ENCODE measurements around the gene CLDN1. TPM values are rescaled to one million over a fixed set of nuclear protein-coding genes. Genes with fewer than 3 reads are reported as not detected.

Gene CLDN1
- total RNA-seq, 1 donor from 2014 or later, result 109 TPM

DNA sequence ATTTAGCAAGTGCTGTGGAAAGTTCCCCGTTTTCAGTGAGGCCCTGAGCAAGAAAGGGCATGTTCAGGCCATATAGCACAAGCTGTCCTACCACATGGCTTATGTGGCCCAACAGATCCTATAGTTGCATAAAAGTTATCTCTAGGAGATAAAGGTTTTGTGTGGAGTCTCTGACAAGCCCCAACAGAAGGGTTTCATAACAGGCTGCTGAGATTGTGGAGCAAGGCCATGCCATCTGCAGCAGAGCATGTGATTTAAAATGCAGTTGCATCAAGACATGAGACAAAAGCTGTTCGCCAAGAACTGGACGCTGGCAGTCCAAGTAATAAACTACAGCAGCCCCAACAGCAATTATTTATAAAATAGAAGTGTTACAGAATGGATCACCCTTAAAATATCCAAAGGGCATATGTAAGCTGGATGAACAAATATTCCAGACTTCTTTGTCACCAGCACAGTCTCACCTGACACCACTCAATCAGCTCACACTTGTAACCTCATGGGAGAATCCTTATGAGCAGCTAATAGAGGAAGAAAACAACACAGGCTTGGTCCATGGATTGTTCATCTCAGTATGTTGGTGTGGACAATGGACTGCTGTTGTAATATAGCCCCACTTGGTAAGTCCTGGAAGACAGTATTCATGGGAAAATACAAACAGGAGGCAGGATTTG lies 14.4 kb upstream of the CLDN1 start:
- peak; percentile 72 for ATAC-seq
- peak; percentile 56 for DNase-seq (ENCODE audit: low spot score)

DNA sequence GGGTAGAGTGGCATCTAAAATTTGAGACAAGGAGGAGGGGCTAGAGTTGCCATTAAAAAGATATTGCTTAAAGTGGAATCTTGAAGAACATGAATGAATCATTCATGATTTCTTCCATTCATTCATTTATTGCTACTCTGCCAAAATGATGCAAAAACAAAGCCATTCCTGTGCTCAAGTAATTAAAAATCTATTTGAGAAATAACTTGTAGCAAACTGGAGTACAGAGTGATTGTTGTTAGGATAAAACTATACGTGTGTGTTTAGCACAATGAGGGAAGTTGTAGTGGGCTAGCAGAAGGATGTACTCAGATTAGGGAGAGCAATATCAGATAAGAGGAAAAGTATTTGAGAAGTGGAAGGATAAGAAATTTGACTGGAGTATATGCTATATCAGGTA lies 11.7 kb upstream of the CLDN1 start:
- no peak for ATAC-seq

GRCh38 chr3:190330936-190331734 lies 8.9 kb upstream of the CLDN1 start:
- DNase-seq (ENCODE audit: low spot score), result no peak
- peak; percentile 86 for ATAC-seq

More for the DNA sequence above, 11.7 kb upstream of the CLDN1 start:
- no peak for DNase-seq (ENCODE audit: low spot score)

DNA sequence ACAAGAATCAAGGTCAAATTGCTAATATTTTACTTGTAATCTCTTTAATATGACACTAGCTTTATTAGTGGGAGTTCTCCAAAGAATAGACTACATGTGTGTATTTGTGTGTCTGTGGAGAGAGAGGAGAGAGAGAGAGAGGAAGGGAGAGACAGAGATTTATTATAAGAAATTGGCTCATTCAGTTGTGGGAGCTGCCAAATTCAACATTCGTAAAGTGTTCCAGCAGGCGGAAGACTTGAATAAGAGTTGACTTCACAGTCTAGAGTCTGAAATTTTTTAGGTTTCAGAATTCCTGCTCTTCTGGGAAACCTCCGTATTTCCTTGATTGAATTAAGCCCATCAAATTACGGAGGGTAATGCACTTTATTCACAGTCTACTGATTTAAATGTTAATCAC lies 4.7 kb upstream of the CLDN1 start:
- ATAC-seq (peak; percentile 8), DNase-seq (ENCODE audit: low spot score) (no peak)

GRCh38 chr3:190326361-190326760 lies 4.1 kb upstream of the CLDN1 start:
- DNase-seq (ENCODE audit: low spot score) (no peak), ATAC-seq (no peak)

DNA sequence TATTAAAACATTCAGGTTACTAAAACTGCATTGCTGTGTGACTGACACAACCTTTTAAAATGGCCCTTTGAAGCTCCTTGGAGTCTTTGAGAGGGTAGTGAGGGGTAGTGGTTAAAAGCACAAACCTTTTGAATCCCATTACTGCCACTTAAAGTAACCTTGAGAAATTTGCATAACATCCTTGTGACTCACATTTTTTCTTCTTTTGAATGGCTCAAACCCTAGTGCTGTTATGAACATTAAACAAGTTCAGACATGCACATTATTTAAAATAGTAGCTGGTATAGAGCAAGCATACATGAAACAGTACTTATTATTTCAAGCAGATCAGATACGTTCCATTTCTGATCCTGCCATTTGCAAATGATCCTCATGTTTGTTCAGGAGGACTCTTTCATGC lies 3.7 kb upstream of the CLDN1 start:
- DNase-seq (ENCODE audit: low spot score) (no peak), ATAC-seq (no peak)

DNA sequence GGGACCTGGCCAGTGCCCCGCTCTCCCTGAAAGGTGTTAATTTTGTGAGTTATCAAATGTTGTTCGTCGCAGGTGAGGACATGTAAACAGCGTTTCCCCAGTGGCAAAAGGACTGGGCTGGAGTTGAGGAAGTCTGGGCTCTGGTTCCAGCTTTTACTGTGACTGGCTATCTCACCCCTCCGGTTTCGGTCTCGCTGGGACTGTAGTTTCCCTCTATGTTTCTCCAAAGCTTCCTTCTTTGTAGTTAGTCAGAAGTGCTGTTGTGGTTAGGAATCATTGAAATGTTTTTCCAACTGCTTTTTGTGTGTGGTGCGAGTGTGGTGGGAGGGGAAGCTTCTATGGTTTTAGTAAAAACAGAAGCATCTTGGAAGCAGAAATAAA lies 990 bp upstream of the CLDN1 start:
- peak; percentile 55 for DNase-seq (ENCODE audit: low spot score)
- peak; percentile 34 for ATAC-seq

GRCh38 chr3:190322604-190323245 lies 479 bp upstream of the CLDN1 start:
- ATAC-seq, result peak; percentile 53
- DNase-seq (ENCODE audit: low spot score), result peak; percentile 61

GRCh38 chr3:190320594-190321362 lies 1.5 kb downstream of the CLDN1 start:
- DNase-seq (ENCODE audit: low spot score), result no peak
- ATAC-seq, result no peak

- no peak for DNase-seq (ENCODE audit: low spot score)
- ATAC-seq, result no peak
Observed at GRCh38 chr3:190319660-190320059, 2.6 kb downstream of the CLDN1 start.

DNA sequence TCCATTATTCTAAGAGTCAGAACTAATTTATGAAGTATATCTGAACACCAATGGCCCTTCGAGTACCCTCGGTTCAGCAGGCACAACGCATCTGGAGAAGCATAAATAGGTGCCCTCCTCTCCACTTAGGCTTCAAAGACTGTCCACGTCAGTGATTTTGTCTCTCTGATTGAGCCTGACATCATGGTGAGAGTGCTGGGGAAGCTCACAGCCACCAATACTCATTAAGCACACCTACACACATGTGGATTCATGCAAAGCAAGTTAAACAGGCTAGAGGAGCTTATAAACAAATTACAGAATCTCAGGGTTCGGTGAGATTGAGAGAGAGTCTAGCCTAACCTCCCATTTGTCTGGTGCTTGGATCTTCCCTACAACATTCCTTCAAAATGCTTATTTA lies 3.6 kb downstream of the CLDN1 start:
- peak; percentile 4 for ATAC-seq
- DNase-seq (ENCODE audit: low spot score), result no peak

- DNase-seq (ENCODE audit: low spot score) (no peak), ATAC-seq (no peak)
Observed at GRCh38 chr3:190314741-190315140, 7.5 kb downstream of the CLDN1 start.

GRCh38 chr3:190309414-190309813 lies 12.8 kb downstream of the CLDN1 start:
- DNase-seq (ENCODE audit: low spot score) (no peak), ATAC-seq (no peak)

- ATAC-seq, result peak; percentile 70
Observed at GRCh38 chr3:190308154-190308553, 14.1 kb downstream of the CLDN1 start.

DNA sequence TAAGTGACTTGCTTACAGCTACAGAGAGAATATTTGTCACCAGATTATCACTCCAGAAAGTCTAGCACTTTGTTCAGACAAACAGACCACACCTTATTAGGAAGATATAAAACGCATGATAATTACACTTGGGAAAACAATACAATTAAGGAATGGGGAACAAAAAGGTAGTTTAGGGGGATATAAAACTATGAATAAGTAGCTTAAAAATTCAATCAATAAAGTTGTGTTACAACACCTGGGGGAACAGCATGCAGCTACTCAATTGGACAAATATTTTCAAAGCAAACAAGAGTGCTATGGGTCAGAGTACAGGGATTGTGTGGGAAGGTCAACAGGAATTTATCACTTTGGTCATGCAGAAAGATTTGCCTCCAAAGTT lies 15.1 kb downstream of the CLDN1 start:
- DNase-seq (ENCODE audit: low spot score), result no peak
- peak; percentile 60 for ATAC-seq

More at GRCh38 chr3:190308154-190308553, 14.1 kb downstream of the CLDN1 start:
- peak; percentile 83 for DNase-seq (ENCODE audit: low spot score)

DNA sequence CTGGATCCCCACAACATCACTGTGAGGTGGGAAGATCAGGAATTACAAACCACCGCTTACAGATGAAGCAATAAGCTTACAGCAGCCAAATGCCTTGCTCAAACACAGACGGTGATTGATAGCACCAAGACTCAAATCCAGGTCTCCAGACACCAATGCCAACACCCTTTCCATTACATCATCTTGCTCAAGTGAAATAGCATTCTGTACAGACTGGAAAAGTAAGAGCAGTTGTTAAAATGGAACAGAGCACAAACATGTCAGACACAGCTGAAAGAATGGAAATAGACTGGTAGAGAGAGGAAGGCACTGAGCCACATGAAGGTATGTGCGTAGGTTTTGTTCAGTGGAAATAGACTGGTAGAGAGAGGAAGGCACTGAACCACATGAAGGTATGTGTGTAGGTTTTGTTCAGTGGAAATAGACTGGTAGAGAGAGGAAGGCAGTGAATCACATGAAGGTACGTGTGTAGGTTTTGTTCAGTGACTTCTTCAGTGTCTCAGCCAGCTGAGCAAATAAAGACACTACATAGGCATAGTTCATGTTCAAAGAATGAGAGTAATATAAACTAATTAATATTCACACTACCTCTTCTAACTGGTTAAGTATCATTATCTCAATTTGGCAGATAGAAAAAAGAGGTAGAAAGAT lies 15.6 kb downstream of the CLDN1 start:
- peak; percentile 69 for ATAC-seq
- peak; percentile 81 for DNase-seq (ENCODE audit: low spot score)

DNA sequence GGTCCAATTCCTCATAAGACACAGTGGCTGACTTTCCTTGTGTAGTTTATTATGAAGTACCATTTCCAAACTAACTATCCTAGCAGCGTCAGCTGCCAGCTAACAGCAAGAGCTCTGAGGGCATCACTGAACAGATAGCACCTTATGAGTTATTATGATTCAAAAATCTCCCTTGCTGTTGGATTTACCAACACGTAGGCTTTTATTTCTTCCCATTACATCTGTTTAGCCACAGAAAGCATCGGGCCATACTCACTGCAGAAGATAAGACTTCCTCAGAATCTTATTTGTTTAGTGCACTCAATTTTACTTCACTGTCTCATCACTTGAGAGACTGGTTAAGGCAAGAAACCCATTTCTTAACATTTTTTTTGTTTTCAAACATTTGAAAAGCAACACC lies 16.2 kb downstream of the CLDN1 start:
- no peak for DNase-seq (ENCODE audit: low spot score)

DNA sequence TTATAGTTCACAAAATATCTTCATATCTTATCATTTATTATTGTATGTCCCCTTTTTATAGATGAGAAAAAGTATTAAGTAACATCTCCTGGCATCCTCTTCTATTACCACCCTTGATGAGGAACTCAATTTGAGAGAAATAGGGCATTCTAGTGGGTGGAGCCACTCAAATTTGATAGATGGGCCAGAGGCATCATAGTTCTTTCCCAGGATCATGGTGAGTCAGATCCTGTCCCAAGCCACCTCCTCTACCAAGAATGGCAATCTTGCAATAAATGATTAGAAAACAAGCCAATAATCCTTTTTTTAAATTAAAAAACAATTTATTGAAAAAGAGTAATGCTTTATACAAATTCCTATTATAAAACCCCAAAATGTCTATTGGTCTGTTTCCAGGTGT lies 16.8 kb downstream of the CLDN1 start:
- DNase-seq (ENCODE audit: low spot score), result no peak
- ATAC-seq, result no peak

More for the DNA sequence above, 16.2 kb downstream of the CLDN1 start:
- no peak for ATAC-seq

GRCh38 chr3:190303884-190304283 lies 18.4 kb downstream of the CLDN1 start:
- ATAC-seq, result peak; percentile 36
- DNase-seq (ENCODE audit: low spot score), result no peak

- ATAC-seq (no peak), DNase-seq (ENCODE audit: low spot score) (no peak)
Observed at GRCh38 chr3:190302212-190302867, 19.9 kb downstream of the CLDN1 start.
